Embryonic facial prominence (tissue), 1 donor: Measurements from ENCODE around the gene TENT5C.

Source experiments
- DNase-seq: peaks from one replicate; pipeline ENCODE4 v3.0.0-alpha.2; 2016; ENCODE audit errors: extremely low spot score

Gene TENT5C

GRCh38 chr1:117656202-117656641 is 50.4 kb downstream of the TENT5C start:
- DNase-seq, result no peak

GRCh38 chr1:117657031-117657430 is 51.2 kb downstream of the TENT5C start:
- DNase-seq, result no peak

- no peak for DNase-seq
Observed at GRCh38 chr1:117657949-117658660, 52.3 kb downstream of the TENT5C start.

- DNase-seq, result no peak
Observed at GRCh38 chr1:117658676-117659075, 52.8 kb downstream of the TENT5C start.

- no peak for DNase-seq
Observed at GRCh38 chr1:117659550-117660270, 53.9 kb downstream of the TENT5C start.

GRCh38 chr1:117660271-117660965 is 54.6 kb downstream of the TENT5C start:
- DNase-seq, result no peak

- DNase-seq, result no peak
Observed at GRCh38 chr1:117661027-117661426, 55.2 kb downstream of the TENT5C start.

GRCh38 chr1:117662667-117663066 is 56.8 kb downstream of the TENT5C start:
- no peak for DNase-seq

- no peak for DNase-seq
Observed at GRCh38 chr1:117663156-117663902, 57.5 kb downstream of the TENT5C start.

- DNase-seq, result no peak
Observed at GRCh38 chr1:117664314-117664713, 58.5 kb downstream of the TENT5C start.

- DNase-seq, result no peak
Observed at GRCh38 chr1:117665556-117666270, 59.9 kb downstream of the TENT5C start.

- DNase-seq, result no peak
Observed at GRCh38 chr1:117669572-117669971, 63.7 kb downstream of the TENT5C start.

- DNase-seq, result no peak
Observed at GRCh38 chr1:117670976-117671780, 65.3 kb downstream of the TENT5C start.

GRCh38 chr1:117671781-117672501 is 66.1 kb downstream of the TENT5C start:
- no peak for DNase-seq

- no peak for DNase-seq
Observed at GRCh38 chr1:117672756-117673155, 66.9 kb downstream of the TENT5C start.

- DNase-seq, result no peak
Observed at GRCh38 chr1:117673405-117673804, 67.6 kb downstream of the TENT5C start.

GRCh38 chr1:117674521-117675400 is 68.9 kb downstream of the TENT5C start:
- DNase-seq, result no peak

- no peak for DNase-seq
Observed at GRCh38 chr1:117675907-117676430, 70.1 kb downstream of the TENT5C start.
